RCC 7860 (cell line): ENCODE results near the gene UBR7.
"Not testable (repeated sequence)": the region's sequence is repeated elsewhere in the genome, so short reads cannot be mapped to it uniquely, and the experiment has no call there.

Experiments
- DNase-seq: peaks from one replicate; pipeline ENCODE4 v3.0.0-alpha.2; 2015; ENCODE audit warnings: low spot score
- FAIRE-seq: peaks from 2 replicates; lab custom pipeline; 2012; peaks lifted over from hg19 to GRCh38; lab: Jason Lieb, UNC

UBR7 gene

GRCh38 chr14:93186466-93186865 lies 20.6 kb upstream of the UBR7 start:
- no peak for FAIRE-seq
- DNase-seq: no peak

DNA sequence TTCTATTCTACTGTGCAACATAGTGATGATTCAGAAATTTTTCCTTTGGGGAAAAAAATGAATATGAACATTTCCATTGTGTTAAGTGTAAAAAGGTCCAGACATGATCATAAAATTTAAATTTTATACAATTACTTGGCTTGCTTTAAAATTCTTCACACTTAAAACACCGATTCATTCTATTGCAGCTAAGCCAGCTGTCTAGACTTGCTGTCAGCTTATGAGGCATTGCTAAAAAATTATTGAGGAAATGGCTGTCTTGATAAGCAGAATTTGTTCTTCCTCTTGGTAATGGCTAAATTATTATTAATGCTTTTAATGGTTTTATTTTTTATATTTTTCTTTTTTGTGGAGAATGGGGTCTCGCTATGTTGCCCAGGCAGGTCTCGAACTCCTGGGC lies 20.1 kb upstream of the UBR7 start:
- DNase-seq (no peak), FAIRE-seq (no peak)

- FAIRE-seq: no peak
- DNase-seq: no peak
These were observed 11.6 kb upstream of the UBR7 start for GRCh38 chr14:93195316-93195999.

DNA sequence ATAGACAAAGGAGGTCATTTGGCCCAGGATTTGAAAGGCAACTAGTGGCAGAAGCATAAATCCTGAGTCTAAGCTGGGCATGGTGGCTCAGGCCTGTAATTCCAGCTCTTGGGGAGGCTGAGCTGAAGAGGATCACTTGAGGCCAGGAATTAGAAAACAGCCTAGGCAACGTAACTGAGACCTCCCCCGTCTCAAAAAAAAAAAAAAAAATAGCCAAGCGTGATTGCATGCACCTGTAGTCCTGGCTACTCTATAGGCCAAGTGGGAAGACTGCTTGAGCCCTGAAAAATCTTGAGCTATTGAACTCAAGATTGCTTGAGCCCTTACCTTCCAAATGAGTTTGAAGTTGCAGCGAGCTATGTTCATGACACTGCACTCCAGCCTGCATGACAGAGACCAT lies 8.0 kb upstream of the UBR7 start:
- FAIRE-seq (no peak), DNase-seq (no peak)

DNA sequence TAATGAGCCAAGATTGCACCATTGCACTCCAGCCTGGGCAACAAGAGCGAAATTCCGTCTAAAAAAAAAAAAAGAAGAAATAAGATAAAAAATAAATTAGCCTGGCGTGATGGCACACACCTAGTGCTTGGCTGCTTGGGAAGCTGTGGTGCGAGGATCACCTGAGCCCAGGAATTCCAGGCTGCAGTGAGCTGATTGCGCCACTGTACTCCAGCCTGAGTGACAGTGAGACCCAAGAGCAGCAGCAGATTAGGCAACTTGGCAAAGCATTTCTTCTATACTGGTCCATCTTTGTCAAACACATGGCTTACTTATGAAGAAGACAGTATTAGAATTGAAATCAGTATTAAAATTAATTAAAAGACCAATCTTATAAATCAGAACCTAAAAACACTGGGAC lies 6.5 kb upstream of the UBR7 start:
- DNase-seq: no peak
- no peak for FAIRE-seq

DNA sequence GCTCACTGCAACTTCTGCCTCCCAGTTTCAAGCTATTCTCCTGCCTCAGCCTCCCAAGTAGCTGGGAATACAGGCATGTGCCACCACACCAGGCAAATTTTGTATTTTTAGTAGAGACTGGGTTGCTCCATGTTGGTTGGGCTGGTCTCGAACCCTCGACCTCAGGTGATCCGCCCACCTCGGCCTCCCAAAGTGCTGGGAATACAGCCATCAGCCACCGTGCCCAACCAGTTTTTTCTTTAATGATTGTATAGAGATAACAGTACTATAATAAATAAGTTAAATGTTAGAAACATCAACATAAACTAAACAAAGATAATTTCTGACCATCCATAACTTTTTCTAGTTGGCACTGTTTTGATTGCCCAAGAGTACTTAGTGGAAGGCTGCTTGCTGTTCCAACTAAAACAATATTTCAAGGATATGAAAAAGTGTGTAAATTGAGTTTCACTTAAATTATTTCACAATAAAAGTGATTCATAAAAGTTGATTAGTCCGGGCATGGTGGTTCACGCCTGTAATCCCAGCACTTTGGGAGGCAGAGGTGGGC lies 5.8 kb upstream of the UBR7 start:
- no peak for FAIRE-seq
- DNase-seq: no peak

- FAIRE-seq: no peak
These were observed 632 bp downstream of the UBR7 start for GRCh38 chr14:93207468-93208308.

GRCh38 chr14:93212432-93212831 lies 5.4 kb downstream of the UBR7 start:
- no peak for FAIRE-seq

More at GRCh38 chr14:93207468-93208308, 632 bp downstream of the UBR7 start:
- DNase-seq: peak; percentile 23

GRCh38 chr14:93214598-93214997 lies 7.5 kb downstream of the UBR7 start:
- DNase-seq (no peak), FAIRE-seq (no peak)

More at GRCh38 chr14:93212432-93212831, 5.4 kb downstream of the UBR7 start:
- DNase-seq: no peak

DNA sequence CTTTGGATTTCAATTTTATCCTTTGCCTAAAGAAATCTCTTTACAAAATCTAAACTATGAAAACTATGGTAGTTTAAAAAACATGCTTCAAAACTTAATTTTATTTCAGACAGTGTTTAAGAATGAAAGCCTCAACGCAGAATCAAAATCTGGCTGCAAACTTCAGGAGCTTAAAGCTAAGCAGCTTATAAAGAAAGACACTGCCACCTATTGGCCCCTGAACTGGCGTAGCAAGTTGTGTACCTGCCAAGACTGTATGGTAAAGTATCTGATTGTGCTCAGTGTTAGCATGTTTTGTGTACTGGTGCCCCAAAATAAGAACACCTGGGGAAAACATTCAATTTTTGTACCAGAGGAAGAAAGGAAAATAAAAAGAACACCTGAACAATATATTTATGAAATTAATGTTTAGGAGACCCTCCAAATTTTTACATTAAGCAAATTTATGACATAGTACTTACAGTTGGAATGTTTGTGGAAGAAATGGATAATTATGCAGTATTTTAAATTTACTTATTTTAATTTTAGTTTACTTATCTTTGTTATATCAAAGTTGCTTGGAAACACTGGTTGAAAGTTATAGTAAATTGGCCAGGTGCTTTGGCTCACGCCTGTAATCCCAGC lies 12.2 kb downstream of the UBR7 start:
- DNase-seq: peak; percentile 28
- FAIRE-seq: no peak

DNA sequence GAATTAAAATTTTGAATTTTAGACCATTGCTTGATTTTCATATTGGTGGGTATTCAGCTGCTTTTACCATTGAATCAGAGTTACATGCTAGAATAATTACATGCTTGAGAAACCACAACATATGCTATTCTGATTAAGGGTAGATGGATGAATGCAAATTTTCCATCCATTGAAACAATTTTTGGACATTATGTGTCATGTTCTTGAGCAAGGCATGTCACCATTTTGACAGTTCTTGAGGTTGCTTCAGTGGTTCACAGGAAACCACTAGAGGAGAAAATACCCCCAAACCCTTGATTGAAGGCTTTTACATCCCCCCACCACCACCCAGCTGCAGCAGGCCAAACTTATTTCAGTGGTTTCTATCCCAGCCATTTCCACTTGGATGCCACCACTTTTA lies 13.5 kb downstream of the UBR7 start:
- FAIRE-seq: no peak
- no peak for DNase-seq

DNA sequence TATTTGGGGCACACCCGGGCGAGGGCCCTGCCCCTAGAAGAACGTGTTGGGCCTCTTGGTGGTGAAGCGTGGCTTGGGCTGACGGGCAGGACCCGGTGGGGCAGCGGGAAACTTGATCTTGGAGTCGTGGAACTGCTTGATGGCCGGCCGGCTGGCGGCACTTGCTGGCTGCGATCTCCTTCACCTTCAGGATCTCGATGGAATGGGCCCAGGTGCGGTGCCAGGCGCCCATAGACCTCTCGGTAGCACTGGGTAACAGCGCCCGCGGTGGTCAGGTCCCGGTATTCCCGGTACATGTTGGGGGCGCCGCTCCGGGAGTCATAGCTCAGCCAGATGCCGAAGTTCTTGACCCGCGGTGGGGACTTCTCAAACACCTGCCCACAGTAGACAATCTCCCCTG lies 16.5 kb downstream of the UBR7 start:
- no peak for FAIRE-seq

DNA sequence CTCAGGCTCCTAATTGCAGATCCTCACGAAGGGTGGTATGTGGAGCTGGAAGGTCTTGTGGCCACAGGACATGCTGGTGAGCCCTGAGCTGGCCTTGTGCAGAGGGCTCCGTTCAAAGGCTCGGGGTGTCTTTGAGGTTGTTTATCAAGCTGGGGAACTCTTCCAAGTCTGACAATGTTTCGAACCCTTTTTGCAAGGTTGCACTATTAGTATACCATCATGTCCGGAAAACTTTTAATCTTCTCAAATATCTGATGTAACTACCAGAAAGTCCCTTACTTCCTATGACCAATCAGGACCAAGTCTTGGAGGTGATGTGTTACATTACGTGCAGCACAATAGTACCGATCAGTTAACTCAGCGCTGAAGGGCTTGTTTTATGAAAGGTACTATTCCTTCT lies 21.5 kb downstream of the UBR7 start:
- DNase-seq (no peak), FAIRE-seq (no peak)

More for the DNA sequence above, 16.5 kb downstream of the UBR7 start:
- no peak for DNase-seq

- DNase-seq (no peak), FAIRE-seq (no peak)
These were observed 23.5 kb downstream of the UBR7 start for GRCh38 chr14:93230539-93230938.

- no peak for DNase-seq
- no peak for FAIRE-seq
These were observed 24.3 kb downstream of the UBR7 start for GRCh38 chr14:93231129-93231979.

DNA sequence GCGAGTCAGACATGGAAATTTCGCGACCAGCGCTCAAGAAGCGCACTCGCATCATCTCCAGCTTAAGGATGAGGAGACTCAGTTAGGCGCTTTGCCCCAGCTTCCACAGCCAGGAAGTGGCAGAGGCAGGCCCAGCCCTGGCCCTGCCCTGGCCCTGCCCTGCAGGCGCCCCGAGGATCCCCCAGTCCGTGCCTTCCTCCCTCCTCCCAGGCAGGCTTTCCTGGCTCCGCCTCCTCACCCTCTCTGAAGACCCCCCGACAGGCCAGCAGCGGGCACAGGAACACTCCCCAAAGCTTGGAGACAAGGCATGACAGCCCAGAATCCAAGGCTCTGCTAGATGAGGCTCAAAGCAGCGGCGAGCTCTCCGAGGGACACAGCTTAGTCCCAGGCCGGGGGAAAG lies 25.1 kb downstream of the UBR7 start:
- DNase-seq: no peak
- no peak for FAIRE-seq

DNA sequence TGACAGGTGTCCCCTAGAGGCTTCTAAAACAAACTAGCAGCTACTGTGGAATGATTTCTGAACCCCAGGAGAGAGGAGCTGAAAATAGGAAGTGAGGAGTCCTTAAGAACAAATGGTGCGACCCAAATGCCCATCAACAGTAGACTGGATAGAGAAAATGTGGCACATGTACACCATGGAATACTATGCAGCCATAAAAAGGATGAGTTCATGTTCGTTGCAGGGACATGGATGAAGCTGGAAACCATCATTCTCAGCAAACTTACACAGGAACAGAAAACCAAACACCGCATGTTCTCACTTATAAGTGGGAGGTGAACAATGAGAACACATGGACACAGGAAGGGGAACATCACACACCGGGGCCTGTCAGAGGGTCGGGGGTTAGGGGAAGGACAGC lies 26.0 kb downstream of the UBR7 start:
- DNase-seq, FAIRE-seq: not testable (repeated sequence)

DNA sequence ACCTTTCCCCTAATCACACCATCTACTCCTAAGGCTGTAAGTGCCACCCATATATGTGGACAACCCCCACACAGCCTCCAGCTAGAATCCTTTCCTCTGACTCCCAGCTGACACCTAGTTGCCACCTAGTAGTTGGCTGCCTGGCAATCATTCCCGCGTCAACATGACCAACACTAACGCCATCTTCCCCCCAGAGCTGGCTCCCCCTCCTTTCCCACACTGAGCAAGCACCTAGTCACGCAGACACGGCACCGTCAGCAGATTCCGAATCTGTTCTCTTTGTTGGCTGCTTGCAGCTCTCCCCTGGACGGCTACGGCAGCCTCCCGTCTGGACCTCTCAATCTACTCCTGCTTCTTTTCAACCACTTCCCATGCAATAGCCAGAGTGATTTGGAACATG lies 27.7 kb downstream of the UBR7 start:
- peak; percentile 87 for DNase-seq
- peak; percentile 63 for FAIRE-seq

- DNase-seq (peak; percentile 65), FAIRE-seq (peak; percentile 88)
These were observed 33.0 kb downstream of the UBR7 start for GRCh38 chr14:93239869-93240677.

- DNase-seq (no peak), FAIRE-seq (no peak)
These were observed 33.6 kb downstream of the UBR7 start for GRCh38 chr14:93240678-93241000.
